K562 (cell line): ENCODE data around the gene GAA. TPM values are rescaled to one million over a fixed set of nuclear protein-coding genes. Genes with fewer than 3 reads are reported as not detected.

Source experiments
- ARNT ChIP-seq, 2 experiments: fragments of 450-650 bp; IDR thresholded peaks; 2 replicates each; pipeline ENCODE4 v1.6.1; 2016; ENCODE audit warnings: mild to moderate bottlenecking in 1 of 2
- CTBP1 ChIP-seq: fragments of 450-650 bp; IDR thresholded peaks from 2 replicates; pipeline ENCODE4 v1.6.1; 2016; ENCODE audit warnings: borderline replicate concordance
- FUS ChIP-seq: fragments of 200-400 bp; formaldehyde crosslinking; optimal IDR thresholded peaks from 2 replicates; pipeline ENCODE3; 2017; ENCODE audit warnings: low read depth, low read length
- HCFC1 ChIP-seq: IDR thresholded peaks from 2 replicates; pipeline ENCODE4 v1.6.1; 2012; ENCODE audit warnings: low read depth, low read length, improper control_type of control experiment
- HNRNPK ChIP-seq: fragments of 200-400 bp; formaldehyde crosslinking; IDR thresholded peaks from one replicate; pipeline ENCODE4 v1.6.1; 2018; ENCODE audit warnings: mild to moderate bottlenecking, low read depth, low read length; ENCODE audit not compliant: poor library complexity, severe bottlenecking
- ILK ChIP-seq: fragments of 450-650 bp; IDR thresholded peaks from 2 replicates; pipeline ENCODE4 v1.6.1; 2016; ENCODE audit warnings: missing genetic modification characterization, low read depth, mild to moderate bottlenecking, missing compliant biosample characterization, moderate library complexity, borderline replicate concordance
- KHSRP ChIP-seq: fragments of 450-650 bp; IDR thresholded peaks from 2 replicates; pipeline ENCODE4 v1.6.1; 2017
- MXI1 ChIP-seq: IDR thresholded peaks from 2 replicates; pipeline ENCODE4 v1.6.1; 2011; ENCODE audit warnings: low read depth, mild to moderate bottlenecking, improper control_type of control experiment, low read length
- NR4A1 ChIP-seq, 2 experiments: fragments of 250-450 bp in 1 of 2; fragments of 450-650 bp in 1 of 2; sonication (Bioruptor Pico) in 1 of 2; IDR thresholded peaks; 2 replicates each; pipeline versions ENCODE4 v1.4.0 to v1.6.1; 2016 to 2020; ENCODE audit warnings: mild to moderate bottlenecking in 2 of 2, missing compliant biosample characterization in 1 of 2, missing genetic modification characterization in 1 of 2, moderate library complexity in 1 of 2
- POLR3G ChIP-seq: IDR thresholded peaks from 2 replicates; pipeline ENCODE4 v1.6.1; 2011; ENCODE audit not compliant: insufficient read length, insufficient replicate concordance; ENCODE audit errors: extremely low read depth
- RBM25 ChIP-seq: fragments of 200-400 bp; formaldehyde crosslinking; IDR thresholded peaks from 2 replicates; pipeline ENCODE4 v1.6.1; 2018; ENCODE audit warnings: low read length, low read depth, moderate library complexity; ENCODE audit not compliant: severe bottlenecking
- RFX5 ChIP-seq: IDR thresholded peaks from 2 replicates; pipeline ENCODE4 v1.6.1; 2011; ENCODE audit warnings: low read depth, mild to moderate bottlenecking, improper control_type of control experiment, low read length
- RFX7 ChIP-seq: fragments of 250-450 bp; sonication (Bioruptor Pico); IDR thresholded peaks from 2 replicates; pipeline ENCODE4 v1.5.1; 2021; ENCODE audit warnings: mild to moderate bottlenecking
- SAP30 ChIP-seq: fragments of 200-600 bp; sonication (generic); IDR thresholded peaks from 2 replicates; pipeline ENCODE4 v1.6.1; 2012; ENCODE audit warnings: borderline replicate concordance, low read depth, mild to moderate bottlenecking, moderate library complexity, low read length, control low read depth, inconsistent platforms; ENCODE audit not compliant: insufficient read depth, poor library complexity, severe bottlenecking
- SETDB1 ChIP-seq: IDR thresholded peaks from one replicate; pipeline ENCODE4 v1.6.1; 2012; ENCODE audit warnings: low read length, control low read depth, inconsistent platforms
- SMAD1 ChIP-seq: fragments of 150-350 bp; IDR thresholded peaks from 2 replicates; pipeline ENCODE4 v1.6.1; 2014; ENCODE audit warnings: low read length, low read depth; ENCODE audit not compliant: partially characterized antibody
- SP1 ChIP-seq: sonication (generic); formaldehyde crosslinking; IDR thresholded peaks from 2 replicates; pipeline ENCODE4 v1.8.1; 2022; ENCODE audit warnings: mild to moderate bottlenecking, missing genetic modification reagents
- STAT5A ChIP-seq: IDR thresholded peaks from 2 replicates; pipeline ENCODE4 v1.6.1; 2012; ENCODE audit warnings: low read length, inconsistent platforms, borderline replicate concordance
- TCF7 ChIP-seq: sonication (generic); IDR thresholded peaks from 2 replicates; pipeline ENCODE4 v1.6.1; 2016; ENCODE audit warnings: antibody characterized with exemption, borderline replicate concordance
- ZNF445 ChIP-seq: fragments of 250-450 bp; sonication (Bioruptor Pico); IDR thresholded peaks from 2 replicates; pipeline ENCODE4 v1.4.0; 2020; ENCODE audit warnings: low read depth, mild to moderate bottlenecking, moderate library complexity
- ZNF668 ChIP-seq: fragments of 250-450 bp; sonication (Bioruptor Pico); IDR thresholded peaks from 2 replicates; pipeline ENCODE4 v1.8.0; 2022; ENCODE audit warnings: mild to moderate bottlenecking, inconsistent platforms
- ZNF75A ChIP-seq: fragments of 450-650 bp; formaldehyde crosslinking; IDR thresholded peaks from 2 replicates; pipeline ENCODE4 v1.4.0; 2020; ENCODE audit warnings: mild to moderate bottlenecking
- polyA plus RNA-seq, 8 experiments: library from polyadenylated mRNA; depleted of rRNA in 4 of 8; stranded (reverse) in 5 of 8; unstranded in 3 of 8; fragments of >200 nt; fragmentation: Nextera tagmentation in 2 of 8; fragmentation: Illumina TruSeq in 1 of 8; extraction: Ambion mirVana in 2 of 8; extraction: Trizol in 1 of 8; gene quantifications; 2 replicates each; pipeline versions ENCODE4 v1.2.1 to v1.2.3, GENCODE V29; 2011 to 2014; ENCODE audit warnings: inconsistent platforms in 1 of 8, missing spikeins in 1 of 8
- total RNA-seq, 7 experiments: library from RNA; depleted of rRNA in 6 of 7; stranded (reverse); fragments of >200 nt in 6 of 7; fragmentation: Illumina TruSeq in 2 of 7; extraction: Trizol in 2 of 7; gene quantifications; 2 replicates each; pipeline versions ENCODE4 v1.2.1 to v1.2.3, GENCODE V29; 2011 to 2021; ENCODE audit warnings: low replicate concordance in 1 of 7
- TF ChIP-seq, protein P1 (sequence below): sonication (generic); formaldehyde crosslinking; IDR thresholded peaks from 2 replicates; pipeline ENCODE4 v1.5.0; 2020; ENCODE audit warnings: missing genetic modification reagents
- TF ChIP-seq, protein P2 (sequence below): IDR thresholded peaks from 2 replicates; pipeline ENCODE4 v1.6.1; 2016; ENCODE audit warnings: missing genetic modification characterization, missing compliant biosample characterization
- TF ChIP-seq, protein P3 (sequence below): fragments of 250-450 bp; sonication (Bioruptor Pico); IDR thresholded peaks from 2 replicates; pipeline ENCODE4 v1.8.0; 2022; ENCODE audit warnings: moderate library complexity, mild to moderate bottlenecking, inconsistent platforms

GAA gene
- total and polyA plus RNA-seq, 9 of the 15 experiments (the other 6 are each of a cell fraction or from before 2014, with no cell fraction given), result 0.15 to 6.4 (median 1.7) TPM

DNA sequence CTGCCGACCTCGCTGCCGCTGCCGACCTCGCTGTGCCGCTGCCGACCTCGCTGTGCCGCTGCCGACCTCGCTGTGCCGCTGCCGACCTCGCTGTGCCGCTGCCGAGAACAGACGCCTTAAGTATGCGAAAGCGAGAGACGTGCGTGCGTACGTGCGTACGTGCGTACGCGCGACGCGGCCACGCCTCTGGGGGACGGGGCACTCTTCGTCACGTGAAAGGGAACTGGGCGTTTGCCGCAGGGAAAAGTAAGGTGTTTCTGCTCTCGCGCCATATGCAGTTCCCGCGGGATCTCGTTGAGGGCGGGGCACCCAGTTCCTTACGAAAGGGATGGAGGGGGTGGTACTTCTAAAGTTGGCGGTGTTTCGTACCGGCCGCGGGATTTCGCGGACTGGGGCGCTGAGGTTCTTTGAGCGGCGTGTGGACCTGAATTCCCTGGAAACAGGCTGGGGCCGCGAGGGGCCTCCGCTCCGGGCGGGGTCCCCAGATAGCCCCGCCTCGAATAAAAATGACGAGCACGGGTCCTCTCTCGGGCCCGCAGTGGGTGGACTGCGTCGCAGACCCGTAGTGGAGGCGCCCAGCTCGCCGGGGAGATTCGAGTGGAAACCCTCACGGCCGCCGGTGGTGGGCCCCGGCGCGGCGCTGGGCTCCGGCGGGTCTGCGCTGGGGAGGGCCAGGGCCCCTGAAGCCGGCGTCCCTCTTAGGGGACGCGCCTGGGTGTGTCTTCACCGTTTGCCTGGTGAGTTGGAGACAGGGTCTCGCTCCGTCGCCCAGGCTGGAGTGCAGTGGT, 45.8 kb downstream of the GAA start, which contains the start of gene EIF4A3 (continued):
- peak; percentile 3; the same call in 1 of the 2 replicates for TF ChIP-seq TCF7
- no peak for TF ChIP-seq ZNF75A (CRISPR knock-in tag)
- TF ChIP-seq ARNT (IDR thresholded peaks at IDR 0.05), result no peak
- no peak for TF ChIP-seq RFX7 (CRISPR knock-in tag)
- no peak for TF ChIP-seq RFX5
- TF ChIP-seq HNRNPK, result no peak
- TF ChIP-seq POLR3G, result no peak
- no peak for TF ChIP-seq ZNF445 (CRISPR knock-in tag)
- peak; percentile 52; the same call in 1 of the 2 replicates for TF ChIP-seq HCFC1
- TF ChIP-seq, protein P1, sequence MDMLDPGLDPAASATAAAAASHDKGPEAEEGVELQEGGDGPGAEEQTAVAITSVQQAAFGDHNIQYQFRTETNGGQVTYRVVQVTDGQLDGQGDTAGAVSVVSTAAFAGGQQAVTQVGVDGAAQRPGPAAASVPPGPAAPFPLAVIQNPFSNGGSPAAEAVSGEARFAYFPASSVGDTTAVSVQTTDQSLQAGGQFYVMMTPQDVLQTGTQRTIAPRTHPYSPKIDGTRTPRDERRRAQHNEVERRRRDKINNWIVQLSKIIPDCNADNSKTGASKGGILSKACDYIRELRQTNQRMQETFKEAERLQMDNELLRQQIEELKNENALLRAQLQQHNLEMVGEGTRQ (CRISPR knock-in tag), result peak; percentile 89
- TF ChIP-seq ILK (tag), result no peak
- TF ChIP-seq SP1 (CRISPR knock-in tag), result peak; percentile 98
- TF ChIP-seq MXI1, result no peak
- TF ChIP-seq NR4A1 (CRISPR knock-in tag; IDR thresholded peaks at IDR 0.05), result no peak
- TF ChIP-seq NR4A1 (tag; IDR thresholded peaks at IDR 0.05), result no peak
- TF ChIP-seq, protein P2, sequence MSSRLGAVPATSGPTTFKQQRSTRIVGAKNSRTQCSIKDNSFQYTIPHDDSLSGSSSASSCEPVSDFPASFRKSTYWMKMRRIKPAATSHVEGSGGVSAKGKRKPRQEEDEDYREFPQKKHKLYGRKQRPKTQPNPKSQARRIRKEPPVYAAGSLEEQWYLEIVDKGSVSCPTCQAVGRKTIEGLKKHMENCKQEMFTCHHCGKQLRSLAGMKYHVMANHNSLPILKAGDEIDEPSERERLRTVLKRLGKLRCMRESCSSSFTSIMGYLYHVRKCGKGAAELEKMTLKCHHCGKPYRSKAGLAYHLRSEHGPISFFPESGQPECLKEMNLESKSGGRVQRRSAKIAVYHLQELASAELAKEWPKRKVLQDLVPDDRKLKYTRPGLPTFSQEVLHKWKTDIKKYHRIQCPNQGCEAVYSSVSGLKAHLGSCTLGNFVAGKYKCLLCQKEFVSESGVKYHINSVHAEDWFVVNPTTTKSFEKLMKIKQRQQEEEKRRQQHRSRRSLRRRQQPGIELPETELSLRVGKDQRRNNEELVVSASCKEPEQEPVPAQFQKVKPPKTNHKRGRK (tag), result no peak
- TF ChIP-seq, protein P3, sequence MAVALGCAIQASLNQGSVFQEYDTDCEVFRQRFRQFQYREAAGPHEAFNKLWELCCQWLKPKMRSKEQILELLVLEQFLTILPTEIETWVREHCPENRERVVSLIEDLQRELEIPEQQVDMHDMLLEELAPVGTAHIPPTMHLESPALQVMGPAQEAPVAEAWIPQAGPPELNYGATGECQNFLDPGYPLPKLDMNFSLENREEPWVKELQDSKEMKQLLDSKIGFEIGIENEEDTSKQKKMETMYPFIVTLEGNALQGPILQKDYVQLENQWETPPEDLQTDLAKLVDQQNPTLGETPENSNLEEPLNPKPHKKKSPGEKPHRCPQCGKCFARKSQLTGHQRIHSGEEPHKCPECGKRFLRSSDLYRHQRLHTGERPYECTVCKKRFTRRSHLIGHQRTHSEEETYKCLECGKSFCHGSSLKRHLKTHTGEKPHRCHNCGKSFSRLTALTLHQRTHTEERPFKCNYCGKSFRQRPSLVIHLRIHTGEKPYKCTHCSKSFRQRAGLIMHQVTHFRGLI (CRISPR knock-in tag), result no peak
- TF ChIP-seq SAP30, result peak; percentile 62
- no peak for TF ChIP-seq ZNF668
- peak; percentile 21 for TF ChIP-seq SMAD1
- no peak for TF ChIP-seq STAT5A
- TF ChIP-seq RBM25, result peak; percentile 57
- no peak for TF ChIP-seq SETDB1
- TF ChIP-seq FUS, result no peak
- no peak for TF ChIP-seq KHSRP
- peak; percentile 86 for TF ChIP-seq CTBP1
